ENCODE data around the gene RCAN1.
A peak's percentile ranks its signal among the peaks of the same experiment; 100 is the strongest.

RCAN1 gene

DNA sequence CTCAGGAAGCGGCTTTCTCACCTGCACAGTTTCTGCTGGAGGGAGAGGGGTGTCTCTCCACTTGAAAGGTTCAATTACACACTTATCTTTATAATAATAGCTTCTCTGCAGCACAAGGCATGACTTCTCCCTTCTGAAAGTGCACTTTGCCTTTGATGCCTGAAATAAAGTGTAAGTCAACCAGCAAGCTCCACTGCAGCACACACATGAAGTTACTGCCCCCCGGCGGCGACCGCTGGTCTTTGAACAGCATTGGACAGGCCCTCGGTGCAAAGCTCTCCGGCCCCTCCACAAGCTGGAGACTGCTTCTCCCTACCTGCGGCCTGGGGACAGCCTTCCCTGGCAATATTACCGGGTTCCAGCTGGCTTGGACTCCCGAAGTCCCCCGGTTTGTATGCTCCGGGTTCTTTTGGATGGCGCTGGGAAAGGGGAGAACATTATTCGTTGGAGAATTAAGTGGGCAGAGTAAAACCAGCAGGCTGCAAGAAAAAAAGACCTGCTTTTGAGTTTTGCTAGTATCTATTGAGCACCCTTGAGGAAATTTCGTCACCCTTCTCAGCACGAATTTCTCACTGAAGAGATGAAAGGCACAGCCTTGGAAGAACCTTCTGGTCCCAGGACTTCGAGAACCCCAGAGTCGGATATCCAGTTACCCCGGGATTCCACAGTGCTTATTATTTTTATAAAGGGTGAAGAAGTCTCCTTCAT lies 11.8 kb downstream of the RCAN1 start:
- no peaks in the 10 kb centered on the region for H3K36me3 ChIP-seq (replicated peaks; ENCODE audit: low read depth, low read length)
- TF ChIP-seq EZH2phosphoT487 (IDR thresholded peaks at IDR 0.05; ENCODE audit: low read depth): no peak
- TF ChIP-seq, protein P1, sequence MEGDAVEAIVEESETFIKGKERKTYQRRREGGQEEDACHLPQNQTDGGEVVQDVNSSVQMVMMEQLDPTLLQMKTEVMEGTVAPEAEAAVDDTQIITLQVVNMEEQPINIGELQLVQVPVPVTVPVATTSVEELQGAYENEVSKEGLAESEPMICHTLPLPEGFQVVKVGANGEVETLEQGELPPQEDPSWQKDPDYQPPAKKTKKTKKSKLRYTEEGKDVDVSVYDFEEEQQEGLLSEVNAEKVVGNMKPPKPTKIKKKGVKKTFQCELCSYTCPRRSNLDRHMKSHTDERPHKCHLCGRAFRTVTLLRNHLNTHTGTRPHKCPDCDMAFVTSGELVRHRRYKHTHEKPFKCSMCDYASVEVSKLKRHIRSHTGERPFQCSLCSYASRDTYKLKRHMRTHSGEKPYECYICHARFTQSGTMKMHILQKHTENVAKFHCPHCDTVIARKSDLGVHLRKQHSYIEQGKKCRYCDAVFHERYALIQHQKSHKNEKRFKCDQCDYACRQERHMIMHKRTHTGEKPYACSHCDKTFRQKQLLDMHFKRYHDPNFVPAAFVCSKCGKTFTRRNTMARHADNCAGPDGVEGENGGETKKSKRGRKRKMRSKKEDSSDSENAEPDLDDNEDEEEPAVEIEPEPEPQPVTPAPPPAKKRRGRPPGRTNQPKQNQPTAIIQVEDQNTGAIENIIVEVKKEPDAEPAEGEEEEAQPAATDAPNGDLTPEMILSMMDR (IDR thresholded peaks at IDR 0.05; ENCODE audit: low read depth, low read length): peak; percentile 65
- no peak overlapping the region for H3K4me3 ChIP-seq (ENCODE audit: low read length)
- H3K79me2 ChIP-seq (ENCODE audit: low read length): no peaks in the 10 kb centered on the region
- H4K20me1 ChIP-seq (ENCODE audit: insufficient read depth, low read length): no peaks in the 10 kb centered on the region
- H3K9me3 ChIP-seq (ENCODE audit: insufficient read depth, low read length): no peaks in the 10 kb centered on the region
- H2AFZ ChIP-seq (ENCODE audit: low read depth, low read length): no peak overlapping the region
- no peak overlapping the region for H3K9ac ChIP-seq (ENCODE audit: low read length)
- no peak overlapping the region for H3K27ac ChIP-seq (ENCODE audit: low read length)
- H3K4me2 ChIP-seq (ENCODE audit: low read length): no peak overlapping the region
- no peaks in the 10 kb centered on the region for H3K4me1 ChIP-seq (ENCODE audit: low read length)
- H3K27me3 ChIP-seq (ENCODE audit: low read depth, low read length): 0 out of 2 replicates have a peak, but pooled peaks cover 6% of the 10 kb centered on the region

DNA sequence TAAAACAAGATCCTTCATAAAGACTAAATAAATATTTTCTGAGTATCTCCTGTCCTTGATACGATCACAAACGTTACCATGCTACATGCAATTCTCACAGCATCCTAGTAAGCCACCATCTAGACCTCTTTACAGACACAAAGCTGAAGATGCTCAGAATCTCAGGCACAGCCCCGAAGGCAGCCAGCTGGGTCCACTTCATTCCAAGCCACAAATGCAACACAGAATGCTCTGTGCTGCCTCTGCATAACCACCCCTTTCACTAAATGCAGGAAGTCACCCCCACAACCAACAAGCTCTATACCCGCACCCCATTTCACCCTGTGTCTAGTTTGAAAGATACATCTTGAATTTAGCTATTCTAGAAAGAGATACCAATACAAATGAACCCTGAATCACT lies 12.9 kb downstream of the RCAN1 start:
- Histone ChIP-seq H3K27me3 (ENCODE audit: low read depth, low read length) (0 out of 2 replicates have a peak, but pooled peaks cover 6% of the 10 kb centered on the region), H4K20me1 (ENCODE audit: insufficient read depth, low read length) (no peaks in the 10 kb centered on the region), H3K4me1 (ENCODE audit: low read length) (no peaks in the 10 kb centered on the region), H2AFZ (ENCODE audit: low read depth, low read length) (no peak overlapping the region), H3K9ac (ENCODE audit: low read length) (no peak overlapping the region), H3K4me3 (ENCODE audit: low read length) (no peak overlapping the region), H3K9me3 (ENCODE audit: insufficient read depth, low read length) (no peaks in the 10 kb centered on the region), H3K79me2 (ENCODE audit: low read length) (no peaks in the 10 kb centered on the region), H3K4me2 (ENCODE audit: low read length) (no peak overlapping the region), H3K36me3 (replicated peaks; ENCODE audit: low read depth, low read length) (no peaks in the 10 kb centered on the region), H3K27ac (ENCODE audit: low read length) (no peak overlapping the region)
- TF ChIP-seq EZH2phosphoT487 (IDR thresholded peaks at IDR 0.05; ENCODE audit: low read depth): no peak
- TF ChIP-seq, protein P1 (IDR thresholded peaks at IDR 0.05; ENCODE audit: low read depth, low read length): no peak

DNA sequence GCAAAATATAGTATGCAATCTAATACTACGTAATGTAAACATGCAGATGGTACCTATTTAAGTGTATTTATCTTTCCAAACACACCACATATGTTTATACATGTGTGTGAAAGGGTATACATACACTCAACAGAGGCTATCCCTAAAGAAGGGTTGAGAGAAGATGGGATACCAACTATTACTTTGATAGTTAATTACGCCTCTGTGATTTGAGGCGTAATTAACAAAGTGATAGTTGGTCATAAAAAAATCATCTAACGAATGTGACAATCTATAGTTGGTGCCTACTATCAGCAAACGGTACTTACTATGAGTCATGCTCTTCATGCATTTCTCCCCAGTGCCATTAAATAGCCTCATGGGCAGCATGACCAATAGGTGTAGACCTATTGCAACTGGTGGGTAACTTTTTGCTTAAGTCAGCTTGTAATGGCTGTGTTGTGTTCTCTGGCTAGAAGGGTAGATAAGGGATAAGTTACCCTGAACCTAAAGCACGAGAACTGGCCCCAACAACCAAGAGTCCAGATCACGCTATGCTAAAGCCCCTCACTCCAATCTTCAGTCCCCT lies 15.3 kb downstream of the RCAN1 start:
- Histone ChIP-seq H2AFZ (ENCODE audit: low read depth, low read length) (no peak overlapping the region), H3K36me3 (replicated peaks; ENCODE audit: low read depth, low read length) (no peaks in the 10 kb centered on the region), H3K79me2 (ENCODE audit: low read length) (no peaks in the 10 kb centered on the region), H3K9ac (ENCODE audit: low read length) (no peak overlapping the region), H3K9me3 (ENCODE audit: insufficient read depth, low read length) (no peaks in the 10 kb centered on the region), H4K20me1 (ENCODE audit: insufficient read depth, low read length) (no peaks in the 10 kb centered on the region), H3K4me2 (ENCODE audit: low read length) (no peak overlapping the region), H3K27me3 (ENCODE audit: low read depth, low read length) (0 out of 2 replicates have a peak, but pooled peaks cover 6% of the 10 kb centered on the region), H3K4me1 (ENCODE audit: low read length) (no peaks in the 10 kb centered on the region), H3K27ac (ENCODE audit: low read length) (no peak overlapping the region), H3K4me3 (ENCODE audit: low read length) (no peak overlapping the region)
- TF ChIP-seq, protein P1 (IDR thresholded peaks at IDR 0.05; ENCODE audit: low read depth, low read length): no peak
- TF ChIP-seq EZH2phosphoT487 (IDR thresholded peaks at IDR 0.05; ENCODE audit: low read depth): no peak

DNA sequence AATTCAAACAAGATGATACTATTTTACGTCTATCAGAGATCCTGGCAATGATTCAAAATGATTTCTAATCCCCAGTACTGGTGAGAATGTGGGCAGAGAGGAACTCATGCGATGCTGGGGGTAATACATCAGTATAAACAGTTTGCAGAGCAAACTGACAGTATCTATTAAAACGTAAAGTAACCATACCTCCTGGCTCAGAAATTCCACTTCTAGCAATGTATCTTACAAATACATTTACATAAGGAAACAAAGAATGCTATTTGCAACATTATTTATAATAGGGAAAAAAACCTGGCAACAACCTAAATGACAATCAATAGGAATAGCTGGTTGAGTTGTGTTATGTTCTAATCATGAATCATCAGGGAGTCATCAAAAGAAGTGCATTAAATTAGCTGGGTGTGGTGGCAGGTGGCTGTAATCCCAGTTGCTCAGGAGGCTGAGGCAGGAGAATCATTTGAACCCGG lies 15.9 kb downstream of the RCAN1 start:
- no peaks in the 10 kb centered on the region for H3K4me1 ChIP-seq (ENCODE audit: low read length)
- no peaks in the 10 kb centered on the region for H3K79me2 ChIP-seq (ENCODE audit: low read length)
- no peak overlapping the region for H3K4me3 ChIP-seq (ENCODE audit: low read length)
- 0 out of 2 replicates have a peak, but pooled peaks cover 6% of the 10 kb centered on the region for H3K27me3 ChIP-seq (ENCODE audit: low read depth, low read length)
- H4K20me1 ChIP-seq (ENCODE audit: insufficient read depth, low read length): no peaks in the 10 kb centered on the region
- H3K27ac ChIP-seq (ENCODE audit: low read length): no peak overlapping the region
- no peak overlapping the region for H2AFZ ChIP-seq (ENCODE audit: low read depth, low read length)
- no peaks in the 10 kb centered on the region for H3K36me3 ChIP-seq (replicated peaks; ENCODE audit: low read depth, low read length)
- H3K4me2 ChIP-seq (ENCODE audit: low read length): no peak overlapping the region
- TF ChIP-seq, protein P1 (IDR thresholded peaks at IDR 0.05; ENCODE audit: low read depth, low read length): no peak
- no peak for TF ChIP-seq EZH2phosphoT487 (IDR thresholded peaks at IDR 0.05; ENCODE audit: low read depth)
- no peak overlapping the region for H3K9ac ChIP-seq (ENCODE audit: low read length)
- no peaks in the 10 kb centered on the region for H3K9me3 ChIP-seq (ENCODE audit: insufficient read depth, low read length)

Data from OCI-LY3 (cell line).